C4-2B (cell line): ENCODE results near the gene PHF2.

Experiments used
- ZFX ChIP-seq: fragments of 450-650 bp; IDR thresholded peaks from 2 replicates; pipeline ENCODE4 v1.6.1; 2017
- TF ChIP-seq, protein P1 (sequence below): fragments of 450-650 bp; conservative IDR thresholded peaks from 2 replicates; pipeline ENCODE4 v1.5.1; 2017; ENCODE audit warnings: mild to moderate bottlenecking

DNA sequence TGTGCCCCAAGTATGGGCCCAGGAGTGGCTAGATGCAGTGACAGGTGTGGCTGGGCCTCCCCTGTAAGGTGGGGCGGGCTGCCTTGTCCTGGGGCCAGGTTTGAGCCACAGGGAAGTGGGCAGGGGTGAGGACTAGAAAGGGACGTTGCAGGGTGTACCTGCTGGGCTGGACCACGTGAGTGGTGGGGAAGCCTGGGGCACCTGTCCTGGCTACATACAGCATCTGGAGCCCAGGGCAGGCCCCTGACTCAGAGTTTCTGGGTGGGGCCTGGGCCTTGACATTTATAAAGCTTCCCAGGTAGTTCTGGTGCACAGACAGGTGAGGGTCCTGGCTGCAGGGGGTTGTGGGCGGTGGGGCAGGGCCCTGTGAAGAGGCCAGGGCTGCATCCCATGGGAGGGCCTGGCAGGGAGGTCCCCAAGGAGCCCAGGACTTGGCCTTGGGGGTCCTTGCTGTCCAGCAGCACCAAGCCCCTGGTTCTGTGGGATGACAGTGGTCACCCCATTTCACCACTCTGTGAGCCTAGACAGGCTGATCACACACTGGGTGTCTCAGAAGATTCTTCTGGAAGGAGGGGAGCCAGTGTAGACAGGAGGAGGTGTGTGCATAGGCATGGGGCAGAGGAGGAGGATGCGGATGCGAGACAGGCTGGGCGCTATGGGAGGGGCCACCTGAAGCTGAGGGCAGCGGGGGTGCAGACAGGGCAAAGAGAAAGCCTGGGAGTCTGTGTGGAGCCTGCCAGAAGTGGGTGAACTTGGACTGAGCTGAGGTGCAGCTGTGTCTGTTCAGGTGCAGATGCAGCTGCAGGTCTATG is 94.0 kb downstream of the PHF2 start:
- TF ChIP-seq, protein P1, sequence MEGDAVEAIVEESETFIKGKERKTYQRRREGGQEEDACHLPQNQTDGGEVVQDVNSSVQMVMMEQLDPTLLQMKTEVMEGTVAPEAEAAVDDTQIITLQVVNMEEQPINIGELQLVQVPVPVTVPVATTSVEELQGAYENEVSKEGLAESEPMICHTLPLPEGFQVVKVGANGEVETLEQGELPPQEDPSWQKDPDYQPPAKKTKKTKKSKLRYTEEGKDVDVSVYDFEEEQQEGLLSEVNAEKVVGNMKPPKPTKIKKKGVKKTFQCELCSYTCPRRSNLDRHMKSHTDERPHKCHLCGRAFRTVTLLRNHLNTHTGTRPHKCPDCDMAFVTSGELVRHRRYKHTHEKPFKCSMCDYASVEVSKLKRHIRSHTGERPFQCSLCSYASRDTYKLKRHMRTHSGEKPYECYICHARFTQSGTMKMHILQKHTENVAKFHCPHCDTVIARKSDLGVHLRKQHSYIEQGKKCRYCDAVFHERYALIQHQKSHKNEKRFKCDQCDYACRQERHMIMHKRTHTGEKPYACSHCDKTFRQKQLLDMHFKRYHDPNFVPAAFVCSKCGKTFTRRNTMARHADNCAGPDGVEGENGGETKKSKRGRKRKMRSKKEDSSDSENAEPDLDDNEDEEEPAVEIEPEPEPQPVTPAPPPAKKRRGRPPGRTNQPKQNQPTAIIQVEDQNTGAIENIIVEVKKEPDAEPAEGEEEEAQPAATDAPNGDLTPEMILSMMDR = no peak
- no peak for TF ChIP-seq ZFX
